ENCODE data around the gene EPHA6.
A peak's percentile ranks its signal among the peaks of the same experiment; 100 is the strongest.

Gene EPHA6

DNA sequence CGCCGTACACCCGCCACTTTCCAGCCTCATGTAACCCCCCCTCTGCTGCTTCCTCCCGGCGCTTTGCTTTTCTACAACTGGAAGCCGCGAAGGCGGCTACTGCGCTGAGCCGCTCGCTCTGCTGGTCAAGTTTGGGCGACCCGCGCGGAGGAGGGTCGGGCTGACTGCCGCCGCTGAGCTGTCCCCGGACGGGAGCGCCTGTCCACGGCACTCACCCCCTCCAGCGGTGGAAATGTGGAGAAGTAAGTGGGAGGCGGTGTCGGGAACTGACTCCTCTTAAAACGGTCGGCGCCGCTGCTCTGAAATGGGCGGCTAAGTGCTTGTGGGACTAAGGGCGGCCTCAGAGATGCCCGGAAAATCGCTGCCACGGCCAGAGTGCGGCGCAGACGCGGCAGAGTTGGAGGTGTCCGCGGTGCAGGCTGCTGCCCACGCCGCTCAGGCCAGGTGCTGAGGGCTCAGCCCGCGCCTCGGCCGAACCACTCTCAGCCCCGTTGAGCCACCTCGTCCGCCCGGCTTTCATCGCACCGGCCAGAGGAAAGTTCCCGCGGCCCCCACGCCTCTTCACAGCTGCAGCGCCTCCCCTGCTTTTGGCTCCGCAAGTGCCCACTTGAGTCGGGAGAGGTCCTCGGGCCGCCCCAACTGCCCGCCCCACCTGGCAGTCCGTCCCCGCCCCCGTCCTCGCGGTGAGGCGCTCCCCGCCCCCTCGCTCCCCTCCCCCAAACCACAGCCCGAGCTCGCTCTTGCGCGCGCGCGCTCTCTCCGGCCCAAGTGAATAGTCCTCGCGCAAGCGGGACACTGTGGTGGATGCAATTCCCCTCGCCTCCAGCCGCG, at the start of gene EPHA6:
Gene EPHA6, plus strand, starts transcription at position 775 of the 831 bp plus-strand sequence.
- TF ChIP-seq, protein P1, sequence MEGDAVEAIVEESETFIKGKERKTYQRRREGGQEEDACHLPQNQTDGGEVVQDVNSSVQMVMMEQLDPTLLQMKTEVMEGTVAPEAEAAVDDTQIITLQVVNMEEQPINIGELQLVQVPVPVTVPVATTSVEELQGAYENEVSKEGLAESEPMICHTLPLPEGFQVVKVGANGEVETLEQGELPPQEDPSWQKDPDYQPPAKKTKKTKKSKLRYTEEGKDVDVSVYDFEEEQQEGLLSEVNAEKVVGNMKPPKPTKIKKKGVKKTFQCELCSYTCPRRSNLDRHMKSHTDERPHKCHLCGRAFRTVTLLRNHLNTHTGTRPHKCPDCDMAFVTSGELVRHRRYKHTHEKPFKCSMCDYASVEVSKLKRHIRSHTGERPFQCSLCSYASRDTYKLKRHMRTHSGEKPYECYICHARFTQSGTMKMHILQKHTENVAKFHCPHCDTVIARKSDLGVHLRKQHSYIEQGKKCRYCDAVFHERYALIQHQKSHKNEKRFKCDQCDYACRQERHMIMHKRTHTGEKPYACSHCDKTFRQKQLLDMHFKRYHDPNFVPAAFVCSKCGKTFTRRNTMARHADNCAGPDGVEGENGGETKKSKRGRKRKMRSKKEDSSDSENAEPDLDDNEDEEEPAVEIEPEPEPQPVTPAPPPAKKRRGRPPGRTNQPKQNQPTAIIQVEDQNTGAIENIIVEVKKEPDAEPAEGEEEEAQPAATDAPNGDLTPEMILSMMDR (IDR thresholded peaks at IDR 0.05; ENCODE audit: control insufficient read depth, extremely low read depth, insufficient read depth), result peak; percentile 50
- peak within 1 kb of the TSS; percentile 81 for H3K4me3 ChIP-seq (ENCODE audit: low read depth, low read length)
- DNase-seq (ENCODE audit: low read depth), result peak; percentile 70

DNA sequence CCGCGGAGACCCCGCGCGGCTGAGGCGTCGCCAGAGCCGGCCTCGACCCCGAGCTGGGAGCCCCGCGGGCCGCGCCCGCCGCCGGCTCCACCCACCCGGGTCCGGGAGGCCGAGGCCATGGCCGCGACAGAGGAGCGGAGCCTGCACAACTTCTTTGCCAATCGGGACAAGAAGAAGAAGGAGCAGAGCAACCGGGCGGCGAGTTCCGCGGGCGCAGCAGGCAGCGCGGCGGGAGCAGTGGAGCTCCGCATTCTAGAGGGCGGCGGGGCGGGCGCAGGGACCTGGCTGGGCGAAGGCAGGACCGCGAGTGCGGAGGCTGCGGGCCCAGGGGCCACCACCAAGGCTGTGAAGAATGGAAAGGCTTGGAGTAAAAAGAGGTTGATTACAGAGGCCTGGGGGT, 37.6 kb upstream of the EPHA6 start:
- no peak for DNase-seq (ENCODE audit: low read depth)
- no peak overlapping the region for H3K4me3 ChIP-seq (ENCODE audit: low read depth, low read length)
- TF ChIP-seq, protein P1 (IDR thresholded peaks at IDR 0.05; ENCODE audit: control insufficient read depth, extremely low read depth, insufficient read depth), result no peak

DNA sequence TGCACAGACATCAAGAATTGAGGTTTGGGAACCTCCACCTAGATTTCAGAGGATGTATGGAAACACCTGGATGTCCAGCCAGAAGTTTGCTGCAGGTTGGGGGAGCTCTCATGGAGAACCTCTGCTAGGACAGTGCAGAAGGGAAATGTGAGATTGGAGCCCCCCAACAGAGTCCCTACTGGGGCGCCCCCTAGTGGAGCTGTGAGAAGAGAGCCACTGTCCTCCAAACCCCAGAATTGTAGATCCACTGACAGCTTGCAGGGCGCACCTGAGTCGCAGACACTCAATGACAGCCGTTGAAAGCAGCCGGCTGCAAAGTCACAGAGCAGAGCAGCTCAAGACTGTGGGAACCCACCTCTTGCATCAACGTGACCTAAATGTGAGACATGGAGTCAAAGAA, 34.6 kb upstream of the EPHA6 start:
- TF ChIP-seq, protein P1 (IDR thresholded peaks at IDR 0.05; ENCODE audit: control insufficient read depth, extremely low read depth, insufficient read depth), result 0 out of 2 replicates have a peak, but pooled peaks have one; percentile 2
- DNase-seq (ENCODE audit: low read depth), result no peak
- no peak overlapping the region for H3K4me3 ChIP-seq (ENCODE audit: low read depth, low read length)

DNA sequence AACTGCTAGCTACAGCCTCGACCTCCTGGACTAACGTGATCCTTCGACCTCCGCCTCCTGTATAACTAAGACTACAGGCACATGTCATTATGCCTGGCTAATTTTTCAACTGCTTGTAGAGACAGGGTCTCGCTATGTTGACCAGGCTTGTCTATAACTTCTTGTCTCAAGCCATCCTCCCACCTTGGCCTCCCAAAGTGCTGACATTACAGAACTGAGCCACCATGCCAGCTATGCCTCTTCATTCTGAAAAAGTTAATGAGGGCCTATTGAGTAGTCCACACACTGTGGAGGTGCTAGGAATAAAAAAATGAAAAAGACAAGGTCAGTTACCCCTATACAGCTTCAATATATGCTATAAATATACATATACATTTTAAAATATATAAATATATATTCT, 18.3 kb upstream of the EPHA6 start:
- no peak for DNase-seq (ENCODE audit: low read depth)
- TF ChIP-seq, protein P1 (IDR thresholded peaks at IDR 0.05; ENCODE audit: control insufficient read depth, extremely low read depth, insufficient read depth), result no peak
- H3K4me3 ChIP-seq (ENCODE audit: low read depth, low read length), result no peak overlapping the region

DNA sequence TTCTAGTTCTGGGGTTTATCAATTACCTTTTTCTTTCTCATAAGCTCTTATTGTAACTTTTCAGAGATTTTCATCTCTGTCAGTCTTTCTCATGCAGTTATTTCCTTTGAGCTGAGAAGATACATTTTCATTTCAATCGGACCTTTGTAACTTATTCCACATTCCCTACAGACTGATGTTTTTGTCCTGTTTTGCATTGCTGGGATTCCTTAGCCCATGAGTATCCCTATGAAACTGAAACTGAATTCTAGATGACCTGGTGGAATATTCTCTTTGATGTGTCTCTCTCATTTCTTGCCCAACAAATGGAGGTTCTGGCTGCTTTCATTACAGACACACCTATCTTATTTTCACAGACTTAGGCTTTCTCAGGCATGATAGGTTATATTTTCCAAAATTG, 10.5 kb upstream of the EPHA6 start:
- H3K4me3 ChIP-seq (ENCODE audit: low read depth, low read length), result no peak overlapping the region
- TF ChIP-seq, protein P1 (IDR thresholded peaks at IDR 0.05; ENCODE audit: control insufficient read depth, extremely low read depth, insufficient read depth), result no peak
- DNase-seq (ENCODE audit: low read depth), result no peak

DNA sequence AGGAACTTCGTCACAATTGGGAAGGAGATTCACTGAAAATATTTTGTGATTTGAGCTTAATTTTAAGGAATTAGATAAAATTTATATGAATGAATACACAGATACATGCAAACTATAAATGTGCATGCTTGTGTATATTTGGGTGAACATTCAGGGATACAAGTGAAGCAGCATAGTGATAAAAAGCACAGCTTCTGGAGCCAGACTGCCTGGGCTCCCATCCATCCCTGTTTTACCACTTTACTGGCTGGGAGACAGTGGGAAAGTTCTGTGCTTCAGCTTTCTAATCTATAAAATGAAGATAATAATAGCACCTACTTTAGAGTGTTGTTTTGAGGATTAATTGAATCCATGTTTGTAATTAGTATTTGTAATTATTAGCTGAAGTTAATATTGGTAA, 8.1 kb upstream of the EPHA6 start:
- H3K4me3 ChIP-seq (ENCODE audit: low read depth, low read length), result no peak overlapping the region
- no peak for DNase-seq (ENCODE audit: low read depth)
- TF ChIP-seq, protein P1 (IDR thresholded peaks at IDR 0.05; ENCODE audit: control insufficient read depth, extremely low read depth, insufficient read depth), result no peak

Measured in LNCaP clone FGC (cell line).